GM12878 (cell line): ENCODE data around the gene PPP1R14B. TPM values are rescaled to one million over a fixed set of nuclear protein-coding genes. Genes with fewer than 3 reads are reported as not detected.

Experiments
- ATAC-seq: fragments of 200-7000 bp; cut with Tn5 transposase; 3 replicates; pipeline ENCODE4 v1.9.1; 2020; ENCODE audit warnings: mild to moderate bottlenecking, moderate library complexity
- BruUV-seq: library from RNA; stranded (reverse); fragments of 400-500 nt; replicated peaks from 2 replicates; lab custom pipeline; 2021; lab: Mats Ljungman, UMichigan
- CTCF ChIA-PET: fragments of 300-600 bp; sonication (Branson Sonifier 250); formaldehyde crosslinking; extraction: SDS; loops from one replicate; lab custom pipeline; 2021; ENCODE audit warnings: inconsistent platforms; lab: Yijun Ruan, JAX
- POLR2A ChIA-PET: fragments of 350-600 bp; formaldehyde crosslinking; extraction: SDS; loops from one replicate; lab custom pipeline; 2021; ENCODE audit warnings: inconsistent platforms; lab: Charles Lee
- RAD21 ChIA-PET: fragments of 300-600 bp; sonication (Branson Sonifier 250); formaldehyde crosslinking; loops from one replicate; lab custom pipeline; 2023; ENCODE audit warnings: antibody characterized with exemption; ENCODE audit not compliant: unreplicated experiment; lab: Charles Lee
- SMC1A ChIA-PET: fragments of 300-600 bp; sonication (Branson Sonifier 250); formaldehyde crosslinking; loops from one replicate; lab custom pipeline; 2023; ENCODE audit not compliant: unreplicated experiment, uncharacterized antibody; lab: Charles Lee
- DNase-seq: peaks from one replicate; pipeline ENCODE4 v3.0.0-alpha.2; 2011; ENCODE audit warnings: low read depth, low spot score
- FAIRE-seq: peaks from 3 replicates; lab custom pipeline; 2011; peaks lifted over from hg19 to GRCh38; lab: Jason Lieb, UNC
- H2AFZ ChIP-seq: 2 replicates; pipeline ENCODE4 v1.6.0; 2011; ENCODE audit warnings: low read depth, low read length, control low read depth; ENCODE audit not compliant: control insufficient read depth
- H3K27ac ChIP-seq: 2 replicates; pipeline ENCODE4 v1.5.1; 2011; ENCODE audit warnings: control low read depth; ENCODE audit not compliant: control insufficient read depth, insufficient read depth
- H3K27me3 ChIP-seq, 2 experiments: replicated peaks in 1 of 2; 2 replicates each; pipeline versions ENCODE4 v1.6.0 to v1.6.1; 2011; ENCODE audit warnings: low read length in 1 of 2; ENCODE audit not compliant: control insufficient read depth in 2 of 2, insufficient read depth in 2 of 2
- H3K36me3 ChIP-seq, 2 experiments: 2 replicates each; pipeline ENCODE4 v1.5.1; 2011; ENCODE audit warnings: low read length in 1 of 2; ENCODE audit not compliant: control insufficient read depth in 2 of 2, insufficient read depth in 2 of 2
- H3K4me1 ChIP-seq: 2 replicates; pipeline ENCODE4 v1.6.1; 2011; ENCODE audit warnings: mild to moderate bottlenecking, low read length, moderate library complexity, mixed read lengths; ENCODE audit not compliant: control insufficient read depth, insufficient read depth
- H3K4me2 ChIP-seq: 2 replicates; pipeline ENCODE4 v1.6.0; 2011; ENCODE audit warnings: control low read depth; ENCODE audit not compliant: control insufficient read depth, insufficient read depth
- H3K4me3 ChIP-seq: fragments of 200-600 bp; sonication (generic); 2 replicates; pipeline ENCODE4 v1.5.1; 2016
- H3K79me2 ChIP-seq: 2 replicates; pipeline ENCODE4 v1.6.0; 2011; ENCODE audit warnings: low read length; ENCODE audit not compliant: control insufficient read depth, insufficient read depth
- H3K9ac ChIP-seq: 2 replicates; pipeline ENCODE4 v1.8.0; 2011; ENCODE audit warnings: low read length, control low read depth, mixed read lengths; ENCODE audit not compliant: control insufficient read depth, insufficient read depth
- H3K9me3 ChIP-seq: replicated peaks from 3 replicates; pipeline ENCODE4 v1.5.1; 2011; ENCODE audit warnings: mild to moderate bottlenecking, low read length; ENCODE audit not compliant: control insufficient read depth, insufficient read depth
- H4K20me1 ChIP-seq: 2 replicates; pipeline ENCODE4 v1.6.0; 2011; ENCODE audit not compliant: control insufficient read depth, insufficient read depth
- BMI1 ChIP-seq: fragments of 450-650 bp; IDR thresholded peaks from 2 replicates; pipeline ENCODE4 v1.6.1; 2016; ENCODE audit warnings: mild to moderate bottlenecking, moderate library complexity, borderline replicate concordance
- FOXK2 ChIP-seq: fragments of 450-650 bp; IDR thresholded peaks from 2 replicates; pipeline ENCODE4 v1.6.1; 2017; ENCODE audit warnings: mild to moderate bottlenecking, moderate library complexity
- POLR2A ChIP-seq: IDR thresholded peaks from 2 replicates; pipeline ENCODE4 v1.6.1; 2011; ENCODE audit warnings: low read depth, mild to moderate bottlenecking, low read length
- POLR2AphosphoS5 ChIP-seq: IDR thresholded peaks from 2 replicates; pipeline ENCODE4 v1.6.1; 2011; ENCODE audit warnings: mild to moderate bottlenecking, low read length, inconsistent platforms
- RUNX3 ChIP-seq: IDR thresholded peaks from 2 replicates; pipeline ENCODE4 v1.6.1; 2012; ENCODE audit warnings: low read length, inconsistent platforms
- SMAD5 ChIP-seq: IDR thresholded peaks from 2 replicates; pipeline ENCODE4 v1.6.1; 2016; ENCODE audit warnings: antibody characterized with exemption, low read depth
- SPI1 ChIP-seq: IDR thresholded peaks from 2 replicates; pipeline ENCODE4 v1.6.1; 2011; ENCODE audit warnings: low read depth, mild to moderate bottlenecking, low read length, moderate library complexity, borderline replicate concordance; ENCODE audit not compliant: insufficient read depth
- ZZZ3 ChIP-seq: IDR thresholded peaks from 2 replicates; pipeline ENCODE4 v1.6.1; 2011; ENCODE audit warnings: low read depth; ENCODE audit not compliant: control insufficient read depth, insufficient read length
- WGBS: methylation state at CpG from one replicate; pipeline ENCODE4 v1.1.6; 2016; ENCODE audit warnings: low lambda C conversion rate; ENCODE audit not compliant: insufficient replicate concordance, insufficient coverage; ENCODE audit errors: missing lambda C conversion rate; 5-methylcytosine and 5-hydroxymethylcytosine counted together
- in situ Hi-C: fragments of 300-500 bp; cut with MboI; formaldehyde crosslinking; loops from 9 replicates; pipeline ENCODE4 v1.14.3; 2018; ENCODE audit warnings: mixed read lengths
- intact Hi-C: fragments of 100-400 bp; cut with micrococcal nuclease; formaldehyde crosslinking; loops from one replicate; pipeline ENCODE4 v1.14.2; 2022; ENCODE audit not compliant: unreplicated experiment
- polyA plus RNA-seq, 11 experiments: library from polyadenylated mRNA; depleted of rRNA in 4 of 11; unstranded in 6 of 11; stranded (reverse) in 5 of 11; fragments of >200 nt; fragmentation: Nextera tagmentation in 4 of 11; fragmentation: Illumina TruSeq in 1 of 11; extraction: Ambion mirVana in 4 of 11; extraction: Trizol in 1 of 11; gene quantifications; 1 replicate in 1 of 11; 2 replicates in 10 of 11; pipeline versions ENCODE4 v1.2.1 to v1.2.3, GENCODE V29; 2011 to 2016; ENCODE audit warnings: inconsistent platforms in 2 of 11, missing spikeins in 2 of 11, low read depth in 1 of 11
- total RNA-seq, 4 experiments: library from RNA; depleted of rRNA in 3 of 4; stranded (reverse); fragments of >200 nt in 3 of 4; fragmentation: Illumina TruSeq in 1 of 4; extraction: Trizol in 1 of 4; gene quantifications; 2 replicates each; pipeline versions ENCODE4 v1.2.1 to v1.2.3, GENCODE V29; 2013 to 2021

The PPP1R14B gene
- total and polyA plus RNA-seq, 10 of the 15 experiments (the other 5 are each of a cell fraction or from before 2014, with no cell fraction given) = 8.4 to 283 (median 124) TPM

DNA sequence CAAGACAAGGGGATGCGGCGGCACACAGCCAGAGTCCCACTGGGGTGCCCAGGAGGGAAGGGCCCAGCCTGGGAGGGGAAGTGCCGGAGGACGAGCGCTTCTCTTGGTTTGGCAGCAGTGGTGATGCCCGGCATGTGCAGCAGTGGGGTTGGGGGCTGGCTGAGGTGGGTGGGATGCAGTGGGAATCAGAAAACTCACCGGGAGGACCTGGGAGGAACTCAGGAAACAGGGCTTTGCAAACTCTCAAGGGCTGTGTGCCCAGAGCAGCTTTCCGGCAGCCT is 37.2 kb downstream of the PPP1R14B start (continued):
- TF ChIP-seq BMI1 (no peak), RUNX3 (no peak), ZZZ3 (no peak), SPI1 (no peak), POLR2AphosphoS5 (no peak)

DNA sequence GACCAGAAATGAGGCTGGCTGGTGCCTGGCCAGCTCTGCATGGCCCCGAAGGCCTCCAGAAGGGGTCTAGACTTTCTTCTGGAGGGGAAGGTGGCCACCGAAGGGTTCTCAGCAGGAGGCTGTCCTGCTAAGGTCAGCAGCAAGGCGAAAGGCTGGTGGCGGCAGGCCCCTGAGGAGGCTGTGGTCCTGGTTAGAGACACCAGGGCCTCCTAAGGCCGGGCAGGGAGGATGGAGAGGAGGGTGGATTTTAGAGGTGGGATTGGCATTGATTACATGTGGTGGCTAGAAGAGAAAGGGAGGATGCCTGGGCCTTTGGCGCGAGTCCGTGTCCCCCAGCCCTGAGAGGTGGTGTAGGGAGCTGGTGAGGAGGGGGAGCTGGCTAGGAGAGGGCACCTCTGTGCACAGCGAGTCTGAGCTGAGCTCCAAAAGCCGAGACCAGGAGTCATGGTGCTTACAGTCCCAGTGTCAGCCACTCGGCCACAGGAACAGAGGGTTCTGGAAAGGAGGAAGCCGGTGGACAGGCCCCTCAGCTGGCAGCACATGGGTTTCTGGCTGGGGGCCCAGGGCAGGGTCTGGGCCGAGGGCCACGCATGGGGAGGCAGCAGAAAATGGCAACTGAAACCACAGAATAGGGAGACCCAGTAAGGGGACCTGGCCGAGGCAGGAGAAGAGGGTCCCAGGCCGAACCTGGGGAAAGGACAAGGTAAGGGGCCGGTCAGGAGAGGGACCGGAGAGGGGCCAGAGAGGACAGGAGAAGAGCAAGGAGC is 37.8 kb downstream of the PPP1R14B start:
- 81% methylated on average over 18 of the region's 18 CpGs for WGBS
- ChIA-PET CTCF (interaction anchor here (0.6 to 9.7 kb wide), 6 partner anchors 8 to 94 kb away, joined by 3 to 238 read pairs (median 5); partner anchors contain the start of genes CATSPERZ, ESRRA, NUDT22 and TRPT1), POLR2A (interaction anchor here (1.1 to 5.2 kb wide), 6 partner anchors 11 to 42 kb away, joined by 3 to 85 read pairs (median 8); partner anchors contain the start of genes NUDT22, PLCB3, PPP1R14B and TRPT1), RAD21 (interaction anchor here (3.4 to 6.6 kb wide), 2 partner anchors 17 to 94 kb away, joined by 34 to 125 read pairs; partner anchors contain the start of genes CATSPERZ, ESRRA, NUDT22 and TRPT1), SMC1A (interaction anchor here (1.6 to 5.5 kb wide), 5 partner anchors 12 to 109 kb away, joined by 3 to 56 read pairs (median 32); partner anchors contain the start of genes FKBP2, NUDT22, PRDX5 and TRMT112)
- in situ Hi-C loops = no loop called here
- intact Hi-C loops = no loop called here
- Histone ChIP-seq H4K20me1 (no peaks in the 10 kb centered on the region), H3K9ac (no peak overlapping the region), H3K9me3 (no peaks in the 10 kb centered on the region), H3K4me1 (peaks cover 26% of the 10 kb centered on the region), H3K27ac (peak overlapping the region; percentile 98), H2AFZ (no peak overlapping the region), H3K79me2 (peaks cover 39% of the 10 kb centered on the region), H3K36me3 (peaks cover 18 to 24% of the 10 kb centered on the region in 2 experiments; a peak in 3 of 4 replicates), H3K27me3 (no peaks in the 10 kb centered on the region), H3K4me2 (peak overlapping the region; percentile 76), H3K4me3 (peak overlapping the region; percentile 74; the same call in 1 of the 2 replicates)
- ATAC-seq (no peak), DNase-seq (no peak), FAIRE-seq (no peak)
- no peak for TF ChIP-seq FOXK2
- TF ChIP-seq SMAD5 = 0 out of 2 replicates have a peak, but pooled peaks have one; percentile 26
- TF ChIP-seq POLR2A = 0 out of 2 replicates have a peak, but pooled peaks have one; percentile 24
- BruUV-seq = no TSS peak
